Measurements from ENCODE around the gene HENMT1. TPM values are rescaled to one million over a fixed set of nuclear protein-coding genes. Genes with fewer than 3 reads are reported as not detected.

Gene HENMT1
- total and polyA plus RNA-seq, 9 of the 15 experiments (the other 6 are each of a cell fraction or from before 2014, with no cell fraction given), result not detected

DNA sequence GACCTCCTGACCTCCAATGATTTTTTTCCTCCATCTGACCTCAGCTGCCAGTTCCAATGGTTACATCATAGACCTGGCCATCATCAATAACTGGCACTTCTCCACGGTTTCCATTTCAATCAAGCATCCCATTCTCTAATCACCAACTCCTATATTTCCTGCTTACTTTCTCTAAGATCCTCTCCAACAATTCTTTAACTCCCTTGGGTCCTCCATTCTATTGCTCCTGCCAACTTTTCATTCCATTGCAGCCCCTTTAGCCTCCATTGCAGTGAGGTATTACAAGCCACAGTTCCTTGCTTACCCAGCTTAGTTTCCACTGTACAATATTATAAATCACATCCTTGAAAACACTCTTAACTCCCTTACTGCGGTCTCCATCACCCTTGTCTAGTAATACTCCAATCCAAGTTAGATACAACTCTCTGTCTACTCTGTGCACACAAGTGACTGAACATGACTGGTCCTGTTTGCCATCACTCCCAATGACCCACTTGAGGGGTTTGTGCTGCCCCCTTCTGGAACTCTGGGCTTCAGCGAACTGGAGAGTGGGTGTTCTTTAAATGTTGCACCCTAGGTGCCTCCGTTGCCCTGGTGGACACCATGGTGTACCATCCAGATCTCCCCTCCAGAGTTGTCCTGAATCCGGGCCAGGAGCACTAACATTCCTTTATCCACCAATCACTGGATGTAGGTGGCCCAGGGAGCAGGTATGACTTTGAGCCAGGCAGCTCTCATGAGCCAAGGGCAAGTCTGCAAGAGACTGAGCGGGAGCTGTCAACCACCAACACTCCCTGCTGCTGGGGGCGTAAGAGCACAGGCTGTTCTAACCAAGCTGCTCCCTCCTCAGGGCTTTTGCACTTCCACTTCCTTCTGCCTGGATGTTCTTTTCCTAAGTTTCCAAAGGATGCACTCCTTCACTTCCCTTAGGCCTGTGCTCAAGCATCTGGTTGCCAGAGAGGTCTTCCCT, 48.1 kb upstream of the HENMT1 start (continued):
- TF ChIP-seq SMARCB1 (IDR thresholded peaks at IDR 0.05; ENCODE audit: insufficient read length, low read depth) (no peak), MYC (IDR thresholded peaks at IDR 0.05; ENCODE audit: low read depth, low read length) (peak; percentile 45; the same call in 1 of the 2 replicates), MYC (CRISPR knock-in tag; IDR thresholded peaks at IDR 0.05; ENCODE audit: borderline replicate concordance, low read depth) (no peak), CREM (IDR thresholded peaks at IDR 0.05; ENCODE audit: low read depth) (no peak), CBX3 (IDR thresholded peaks at IDR 0.05; ENCODE audit: borderline replicate concordance in 1 of 2, low read length in 2 of 2) (peak in 1 of 2 experiments; percentile 42; a peak in 1 of 3 replicates), KDM2B (CRISPR knock-in tag; IDR thresholded peaks at IDR 0.05) (no peak), JUNB (CRISPR knock-in tag; conservative IDR thresholded peaks at IDR 0.05) (no peak), CBFB (CRISPR knock-in tag; IDR thresholded peaks at IDR 0.05) (0 out of 2 replicates have a peak, but pooled peaks have one; percentile 72), SREBF2 (CRISPR knock-in tag; IDR thresholded peaks at IDR 0.05) (0 out of 2 replicates have a peak, but pooled peaks have one; percentile 37), BRF1 (IDR thresholded peaks at IDR 0.05; ENCODE audit: borderline replicate concordance, extremely low read depth, insufficient read length) (no peak), EGR1 (conservative IDR thresholded peaks at IDR 0.05) (0 out of 2 replicates have a peak, but pooled peaks have one; percentile 13), BDP1 (IDR thresholded peaks at IDR 0.05; ENCODE audit: insufficient read depth, insufficient read length) (no peak), PTBP1 (IDR thresholded peaks at IDR 0.05; ENCODE audit: low read depth, low read length) (no peak), FOXK2 (conservative IDR thresholded peaks at IDR 0.05 in 1 of 2, IDR thresholded peaks at IDR 0.05 in 1 of 2; ENCODE audit: low read depth in 2 of 2) (no peak)
- TF ChIP-seq, protein P1, sequence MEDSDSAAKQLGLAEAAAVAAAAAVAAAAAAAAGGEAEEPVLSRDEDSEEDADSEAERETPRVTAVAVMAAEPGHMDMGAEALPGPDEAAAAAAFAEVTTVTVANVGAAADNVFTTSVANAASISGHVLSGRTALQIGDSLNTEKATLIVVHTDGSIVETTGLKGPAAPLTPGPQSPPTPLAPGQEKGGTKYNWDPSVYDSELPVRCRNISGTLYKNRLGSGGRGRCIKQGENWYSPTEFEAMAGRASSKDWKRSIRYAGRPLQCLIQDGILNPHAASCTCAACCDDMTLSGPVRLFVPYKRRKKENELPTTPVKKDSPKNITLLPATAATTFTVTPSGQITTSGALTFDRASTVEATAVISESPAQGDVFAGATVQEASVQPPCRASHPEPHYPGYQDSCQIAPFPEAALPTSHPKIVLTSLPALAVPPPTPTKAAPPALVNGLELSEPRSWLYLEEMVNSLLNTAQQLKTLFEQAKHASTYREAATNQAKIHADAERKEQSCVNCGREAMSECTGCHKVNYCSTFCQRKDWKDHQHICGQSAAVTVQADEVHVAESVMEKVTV (CRISPR knock-in tag; IDR thresholded peaks at IDR 0.05), result peak; percentile 41; the same call in 1 of the 2 replicates
- TF ChIP-seq, protein P2, sequence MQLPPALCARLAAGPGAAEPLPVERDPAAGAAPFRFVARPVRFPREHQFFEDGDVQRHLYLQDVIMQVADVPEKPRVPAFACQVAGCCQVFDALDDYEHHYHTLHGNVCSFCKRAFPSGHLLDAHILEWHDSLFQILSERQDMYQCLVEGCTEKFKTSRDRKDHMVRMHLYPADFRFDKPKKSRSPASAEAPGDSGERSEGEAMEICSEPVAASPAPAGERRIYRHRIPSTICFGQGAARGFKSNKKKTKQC (CRISPR knock-in tag; IDR thresholded peaks at IDR 0.05), result no peak
- TF ChIP-seq, protein P3, sequence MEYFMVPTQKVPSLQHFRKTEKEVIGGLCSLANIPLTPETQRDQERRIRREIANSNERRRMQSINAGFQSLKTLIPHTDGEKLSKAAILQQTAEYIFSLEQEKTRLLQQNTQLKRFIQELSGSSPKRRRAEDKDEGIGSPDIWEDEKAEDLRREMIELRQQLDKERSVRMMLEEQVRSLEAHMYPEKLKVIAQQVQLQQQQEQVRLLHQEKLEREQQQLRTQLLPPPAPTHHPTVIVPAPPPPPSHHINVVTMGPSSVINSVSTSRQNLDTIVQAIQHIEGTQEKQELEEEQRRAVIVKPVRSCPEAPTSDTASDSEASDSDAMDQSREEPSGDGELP (CRISPR knock-in tag; IDR thresholded peaks at IDR 0.05; ENCODE audit: borderline replicate concordance), result no peak
- TF ChIP-seq, protein P4, sequence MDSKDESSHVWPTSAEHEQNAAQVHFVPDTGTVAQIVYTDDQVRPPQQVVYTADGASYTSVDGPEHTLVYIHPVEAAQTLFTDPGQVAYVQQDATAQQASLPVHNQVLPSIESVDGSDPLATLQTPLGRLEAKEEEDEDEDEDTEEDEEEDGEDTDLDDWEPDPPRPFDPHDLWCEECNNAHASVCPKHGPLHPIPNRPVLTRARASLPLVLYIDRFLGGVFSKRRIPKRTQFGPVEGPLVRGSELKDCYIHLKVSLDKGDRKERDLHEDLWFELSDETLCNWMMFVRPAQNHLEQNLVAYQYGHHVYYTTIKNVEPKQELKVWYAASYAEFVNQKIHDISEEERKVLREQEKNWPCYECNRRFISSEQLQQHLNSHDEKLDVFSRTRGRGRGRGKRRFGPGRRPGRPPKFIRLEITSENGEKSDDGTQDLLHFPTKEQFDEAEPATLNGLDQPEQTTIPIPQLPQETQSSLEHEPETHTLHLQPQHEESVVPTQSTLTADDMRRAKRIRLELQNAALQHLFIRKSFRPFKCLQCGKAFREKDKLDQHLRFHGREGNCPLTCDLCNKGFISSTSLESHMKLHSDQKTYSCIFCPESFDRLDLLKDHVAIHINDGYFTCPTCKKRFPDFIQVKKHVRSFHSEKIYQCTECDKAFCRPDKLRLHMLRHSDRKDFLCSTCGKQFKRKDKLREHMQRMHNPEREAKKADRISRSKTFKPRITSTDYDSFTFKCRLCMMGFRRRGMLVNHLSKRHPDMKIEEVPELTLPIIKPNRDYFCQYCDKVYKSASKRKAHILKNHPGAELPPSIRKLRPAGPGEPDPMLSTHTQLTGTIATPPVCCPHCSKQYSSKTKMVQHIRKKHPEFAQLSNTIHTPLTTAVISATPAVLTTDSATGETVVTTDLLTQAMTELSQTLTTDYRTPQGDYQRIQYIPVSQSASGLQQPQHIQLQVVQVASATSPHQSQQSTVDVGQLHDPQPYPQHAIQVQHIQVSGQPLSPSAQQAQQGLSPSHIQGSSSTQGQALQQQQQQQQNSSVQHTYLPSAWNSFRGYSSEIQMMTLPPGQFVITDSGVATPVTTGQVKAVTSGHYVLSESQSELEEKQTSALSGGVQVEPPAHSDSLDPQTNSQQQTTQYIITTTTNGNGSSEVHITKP (IDR thresholded peaks at IDR 0.05; ENCODE audit: partially characterized antibody), result no peak
- TF ChIP-seq, protein P5, sequence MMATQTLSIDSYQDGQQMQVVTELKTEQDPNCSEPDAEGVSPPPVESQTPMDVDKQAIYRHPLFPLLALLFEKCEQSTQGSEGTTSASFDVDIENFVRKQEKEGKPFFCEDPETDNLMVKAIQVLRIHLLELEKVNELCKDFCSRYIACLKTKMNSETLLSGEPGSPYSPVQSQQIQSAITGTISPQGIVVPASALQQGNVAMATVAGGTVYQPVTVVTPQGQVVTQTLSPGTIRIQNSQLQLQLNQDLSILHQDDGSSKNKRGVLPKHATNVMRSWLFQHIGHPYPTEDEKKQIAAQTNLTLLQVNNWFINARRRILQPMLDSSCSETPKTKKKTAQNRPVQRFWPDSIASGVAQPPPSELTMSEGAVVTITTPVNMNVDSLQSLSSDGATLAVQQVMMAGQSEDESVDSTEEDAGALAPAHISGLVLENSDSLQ (IDR thresholded peaks at IDR 0.05), result peak; percentile 65; the same call in 1 of the 2 replicates
